K562 (cell line): Measurements from ENCODE around the gene ABCA7. TPM values are rescaled to one million over a fixed set of nuclear protein-coding genes. Genes with fewer than 3 reads are reported as not detected.

Experiments
- BRF1 ChIP-seq: IDR thresholded peaks from 3 replicates; pipeline ENCODE4 v1.6.1; 2011; ENCODE audit warnings: borderline replicate concordance, mild to moderate bottlenecking; ENCODE audit not compliant: insufficient read length; ENCODE audit errors: extremely low read depth
- CREM ChIP-seq: IDR thresholded peaks from 2 replicates; pipeline ENCODE4 v1.6.1; 2014; ENCODE audit warnings: antibody characterized with exemption, low read depth
- FOXM1 ChIP-seq, 2 experiments: fragments of 450-650 bp in 1 of 2; sonication (generic) in 1 of 2; formaldehyde crosslinking in 1 of 2; IDR thresholded peaks; 2 replicates each; pipeline versions ENCODE4 v1.6.1 to v1.9.0; 2017 to 2022; ENCODE audit warnings: low read depth in 2 of 2, mild to moderate bottlenecking in 2 of 2, missing genetic modification reagents in 1 of 2, moderate library complexity in 1 of 2
- KAT2B ChIP-seq: IDR thresholded peaks from one replicate; pipeline ENCODE4 v1.6.1; 2012; ENCODE audit warnings: low read depth, mild to moderate bottlenecking, control low read depth, inconsistent platforms, low read length, moderate library complexity
- KDM4B ChIP-seq, 2 experiments: fragments of 450-650 bp in 1 of 2; sonication (generic) in 1 of 2; IDR thresholded peaks; 2 replicates each; pipeline ENCODE4 v1.6.1; 2016 to 2017; ENCODE audit warnings: borderline replicate concordance in 2 of 2, antibody characterized with exemption in 1 of 2, low read depth in 1 of 2, mild to moderate bottlenecking in 1 of 2
- MAZ ChIP-seq, 2 experiments: fragments of 450-650 bp in 1 of 2; sonication (generic) in 1 of 2; formaldehyde crosslinking; IDR thresholded peaks in 1 of 2; conservative IDR thresholded peaks in 1 of 2; 2 replicates each; pipeline versions ENCODE4 v1.4.0 to v1.5.0; 2020; ENCODE audit warnings: mild to moderate bottlenecking in 1 of 2, missing genetic modification reagents in 1 of 2
- SIN3A ChIP-seq, 2 experiments: fragments of 150-350 bp in 1 of 2; IDR thresholded peaks; 2 replicates each; pipeline ENCODE4 v1.6.1; 2011 to 2016; ENCODE audit warnings: borderline replicate concordance in 2 of 2, low read depth in 2 of 2, low read length in 2 of 2, mild to moderate bottlenecking in 2 of 2, moderate library complexity in 2 of 2; ENCODE audit not compliant: control insufficient read depth in 1 of 2
- polyA plus RNA-seq, 8 experiments: library from polyadenylated mRNA; depleted of rRNA in 4 of 8; stranded (reverse) in 5 of 8; unstranded in 3 of 8; fragments of >200 nt; fragmentation: Nextera tagmentation in 2 of 8; fragmentation: Illumina TruSeq in 1 of 8; extraction: Ambion mirVana in 2 of 8; extraction: Trizol in 1 of 8; gene quantifications; 2 replicates each; pipeline versions ENCODE4 v1.2.1 to v1.2.3, GENCODE V29; 2011 to 2014; ENCODE audit warnings: inconsistent platforms in 1 of 8, missing spikeins in 1 of 8
- total RNA-seq, 7 experiments: library from RNA; depleted of rRNA in 6 of 7; stranded (reverse); fragments of >200 nt in 6 of 7; fragmentation: Illumina TruSeq in 2 of 7; extraction: Trizol in 2 of 7; gene quantifications; 2 replicates each; pipeline versions ENCODE4 v1.2.1 to v1.2.3, GENCODE V29; 2011 to 2021; ENCODE audit warnings: low replicate concordance in 1 of 7
- TF ChIP-seq, protein P1 (sequence below): fragments of 450-650 bp; IDR thresholded peaks from 2 replicates; pipeline ENCODE4 v1.6.1; 2016; ENCODE audit warnings: low read depth
- TF ChIP-seq, protein P2 (sequence below): sonication (generic); formaldehyde crosslinking; IDR thresholded peaks from 2 replicates; pipeline ENCODE4 v1.8.1; 2023; ENCODE audit warnings: missing genetic modification reagents, mild to moderate bottlenecking, borderline replicate concordance
- TF ChIP-seq, protein P3 (sequence below): fragments of 450-650 bp; IDR thresholded peaks from 2 replicates; pipeline ENCODE4 v1.6.1; 2017; ENCODE audit warnings: mild to moderate bottlenecking, moderate library complexity

ABCA7 gene
- total and polyA plus RNA-seq, 9 of the 15 experiments (the other 6 are each of a cell fraction or from before 2014, with no cell fraction given), result 2.3 to 96.1 (median 31.2) TPM

DNA sequence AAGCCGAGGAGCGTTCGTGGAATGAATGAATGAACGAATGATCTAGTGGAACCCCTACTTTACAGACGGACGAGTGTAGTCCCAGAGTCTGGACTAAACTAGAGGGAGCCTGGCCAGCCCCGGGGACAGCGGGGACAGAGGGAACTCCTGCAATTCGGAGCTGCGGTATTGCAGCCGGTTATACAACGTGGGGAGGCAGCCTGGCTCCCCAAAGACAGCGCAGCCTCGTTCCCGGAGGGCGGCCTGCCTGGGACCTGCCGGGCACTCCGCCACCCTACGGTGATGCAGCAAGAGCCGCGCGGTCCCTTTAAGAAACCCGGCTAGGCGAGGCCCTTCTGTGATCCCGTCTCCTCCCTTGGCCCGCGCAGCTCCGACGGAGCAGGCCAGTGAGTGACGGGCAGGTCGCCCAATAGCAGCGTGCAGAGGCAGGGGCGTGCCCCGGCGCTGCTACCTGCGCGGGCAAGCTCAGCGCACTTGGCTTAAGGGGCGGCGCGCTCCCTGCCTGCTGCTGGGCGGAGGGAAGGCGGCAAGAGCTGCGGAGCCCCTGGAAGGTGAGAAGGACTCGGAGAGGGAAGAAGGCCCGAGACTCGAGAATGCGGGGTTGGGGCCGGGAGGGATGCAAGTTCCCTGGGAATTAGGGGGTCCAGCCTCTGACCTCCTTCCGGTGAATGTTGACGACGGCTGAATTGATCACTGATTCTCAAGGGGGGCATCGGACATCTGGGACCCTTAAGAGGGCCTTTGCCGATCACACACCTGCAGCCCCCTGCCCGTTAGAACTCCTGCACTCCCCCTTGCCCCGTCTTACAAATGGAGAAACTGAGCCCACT, at the start of gene ABCA7 (continued):
- peak; percentile 48; the same call in 1 of the 2 replicates for TF ChIP-seq FOXM1 (IDR thresholded peaks at IDR 0.05; ENCODE audit: low read depth)
- no peak for TF ChIP-seq FOXM1 (CRISPR knock-in tag; IDR thresholded peaks at IDR 0.05; ENCODE audit: low read depth)
- no peak for TF ChIP-seq KAT2B
- TF ChIP-seq SIN3A (IDR thresholded peaks at IDR 0.05; ENCODE audit: borderline replicate concordance in 2 of 2, control insufficient read depth in 1 of 2, low read depth in 2 of 2, low read length in 2 of 2), result peak; percentile 12 to 32; a peak in 1 of 4 replicates
- no peak for TF ChIP-seq BRF1
- TF ChIP-seq KDM4B (IDR thresholded peaks at IDR 0.05; ENCODE audit: borderline replicate concordance in 2 of 2, low read depth in 1 of 2), result no peak
- TF ChIP-seq, protein P1, sequence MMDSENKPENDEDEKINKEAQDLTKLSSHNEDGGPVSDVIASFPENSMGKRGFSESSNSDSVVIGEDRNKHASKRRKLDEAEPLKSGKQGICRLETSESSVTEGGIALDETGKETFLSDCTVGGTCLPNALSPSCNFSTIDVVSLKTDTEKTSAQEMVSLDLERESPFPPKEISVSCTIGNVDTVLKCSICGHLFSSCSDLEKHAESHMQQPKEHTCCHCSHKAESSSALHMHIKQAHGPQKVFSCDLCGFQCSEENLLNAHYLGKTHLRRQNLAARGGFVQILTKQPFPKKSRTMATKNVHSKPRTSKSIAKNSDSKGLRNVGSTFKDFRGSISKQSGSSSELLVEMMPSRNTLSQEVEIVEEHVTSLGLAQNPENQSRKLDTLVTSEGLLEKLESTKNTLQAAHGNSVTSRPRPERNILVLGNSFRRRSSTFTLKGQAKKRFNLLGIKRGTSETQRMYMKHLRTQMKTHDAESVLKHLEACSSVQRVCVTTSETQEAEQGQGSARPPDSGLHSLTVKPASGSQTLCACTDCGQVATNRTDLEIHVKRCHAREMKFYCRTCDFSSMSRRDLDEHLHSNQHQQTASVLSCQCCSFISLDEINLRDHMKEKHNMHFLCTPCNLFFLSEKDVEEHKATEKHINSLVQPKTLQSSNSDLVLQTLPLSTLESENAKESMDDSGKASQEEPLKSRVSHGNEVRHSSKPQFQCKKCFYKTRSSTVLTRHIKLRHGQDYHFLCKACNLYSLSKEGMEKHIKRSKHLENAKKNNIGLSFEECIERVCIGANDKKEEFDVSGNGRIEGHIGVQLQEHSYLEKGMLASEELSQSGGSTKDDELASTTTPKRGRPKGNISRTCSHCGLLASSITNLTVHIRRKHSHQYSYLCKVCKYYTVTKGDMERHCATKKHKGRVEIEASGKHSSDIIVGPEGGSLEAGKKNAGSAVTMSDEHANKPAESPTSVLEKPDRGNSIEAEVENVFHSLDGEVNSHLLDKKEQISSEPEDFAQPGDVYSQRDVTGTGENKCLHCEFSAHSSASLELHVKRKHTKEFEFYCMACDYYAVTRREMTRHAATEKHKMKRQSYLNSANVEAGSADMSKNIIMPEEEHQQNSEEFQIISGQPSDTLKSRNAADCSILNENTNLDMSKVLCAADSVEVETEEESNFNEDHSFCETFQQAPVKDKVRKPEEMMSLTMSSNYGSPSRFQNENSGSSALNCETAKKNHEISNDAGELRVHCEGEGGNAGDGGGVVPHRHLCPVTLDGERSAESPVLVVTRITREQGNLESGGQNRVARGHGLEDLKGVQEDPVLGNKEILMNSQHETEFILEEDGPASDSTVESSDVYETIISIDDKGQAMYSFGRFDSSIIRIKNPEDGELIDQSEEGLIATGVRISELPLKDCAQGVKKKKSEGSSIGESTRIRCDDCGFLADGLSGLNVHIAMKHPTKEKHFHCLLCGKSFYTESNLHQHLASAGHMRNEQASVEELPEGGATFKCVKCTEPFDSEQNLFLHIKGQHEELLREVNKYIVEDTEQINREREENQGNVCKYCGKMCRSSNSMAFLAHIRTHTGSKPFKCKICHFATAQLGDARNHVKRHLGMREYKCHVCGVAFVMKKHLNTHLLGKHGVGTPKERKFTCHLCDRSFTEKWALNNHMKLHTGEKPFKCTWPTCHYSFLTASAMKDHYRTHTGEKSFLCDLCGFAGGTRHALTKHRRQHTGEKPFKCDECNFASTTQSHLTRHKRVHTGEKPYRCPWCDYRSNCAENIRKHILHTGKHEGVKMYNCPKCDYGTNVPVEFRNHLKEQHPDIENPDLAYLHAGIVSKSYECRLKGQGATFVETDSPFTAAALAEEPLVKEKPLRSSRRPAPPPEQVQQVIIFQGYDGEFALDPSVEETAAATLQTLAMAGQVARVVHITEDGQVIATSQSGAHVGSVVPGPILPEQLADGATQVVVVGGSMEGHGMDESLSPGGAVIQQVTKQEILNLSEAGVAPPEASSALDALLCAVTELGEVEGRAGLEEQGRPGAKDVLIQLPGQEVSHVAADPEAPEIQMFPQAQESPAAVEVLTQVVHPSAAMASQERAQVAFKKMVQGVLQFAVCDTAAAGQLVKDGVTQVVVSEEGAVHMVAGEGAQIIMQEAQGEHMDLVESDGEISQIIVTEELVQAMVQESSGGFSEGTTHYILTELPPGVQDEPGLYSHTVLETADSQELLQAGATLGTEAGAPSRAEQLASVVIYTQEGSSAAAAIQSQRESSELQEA, result peak; percentile 75; the same call in 1 of the 2 replicates
- TF ChIP-seq, protein P2, sequence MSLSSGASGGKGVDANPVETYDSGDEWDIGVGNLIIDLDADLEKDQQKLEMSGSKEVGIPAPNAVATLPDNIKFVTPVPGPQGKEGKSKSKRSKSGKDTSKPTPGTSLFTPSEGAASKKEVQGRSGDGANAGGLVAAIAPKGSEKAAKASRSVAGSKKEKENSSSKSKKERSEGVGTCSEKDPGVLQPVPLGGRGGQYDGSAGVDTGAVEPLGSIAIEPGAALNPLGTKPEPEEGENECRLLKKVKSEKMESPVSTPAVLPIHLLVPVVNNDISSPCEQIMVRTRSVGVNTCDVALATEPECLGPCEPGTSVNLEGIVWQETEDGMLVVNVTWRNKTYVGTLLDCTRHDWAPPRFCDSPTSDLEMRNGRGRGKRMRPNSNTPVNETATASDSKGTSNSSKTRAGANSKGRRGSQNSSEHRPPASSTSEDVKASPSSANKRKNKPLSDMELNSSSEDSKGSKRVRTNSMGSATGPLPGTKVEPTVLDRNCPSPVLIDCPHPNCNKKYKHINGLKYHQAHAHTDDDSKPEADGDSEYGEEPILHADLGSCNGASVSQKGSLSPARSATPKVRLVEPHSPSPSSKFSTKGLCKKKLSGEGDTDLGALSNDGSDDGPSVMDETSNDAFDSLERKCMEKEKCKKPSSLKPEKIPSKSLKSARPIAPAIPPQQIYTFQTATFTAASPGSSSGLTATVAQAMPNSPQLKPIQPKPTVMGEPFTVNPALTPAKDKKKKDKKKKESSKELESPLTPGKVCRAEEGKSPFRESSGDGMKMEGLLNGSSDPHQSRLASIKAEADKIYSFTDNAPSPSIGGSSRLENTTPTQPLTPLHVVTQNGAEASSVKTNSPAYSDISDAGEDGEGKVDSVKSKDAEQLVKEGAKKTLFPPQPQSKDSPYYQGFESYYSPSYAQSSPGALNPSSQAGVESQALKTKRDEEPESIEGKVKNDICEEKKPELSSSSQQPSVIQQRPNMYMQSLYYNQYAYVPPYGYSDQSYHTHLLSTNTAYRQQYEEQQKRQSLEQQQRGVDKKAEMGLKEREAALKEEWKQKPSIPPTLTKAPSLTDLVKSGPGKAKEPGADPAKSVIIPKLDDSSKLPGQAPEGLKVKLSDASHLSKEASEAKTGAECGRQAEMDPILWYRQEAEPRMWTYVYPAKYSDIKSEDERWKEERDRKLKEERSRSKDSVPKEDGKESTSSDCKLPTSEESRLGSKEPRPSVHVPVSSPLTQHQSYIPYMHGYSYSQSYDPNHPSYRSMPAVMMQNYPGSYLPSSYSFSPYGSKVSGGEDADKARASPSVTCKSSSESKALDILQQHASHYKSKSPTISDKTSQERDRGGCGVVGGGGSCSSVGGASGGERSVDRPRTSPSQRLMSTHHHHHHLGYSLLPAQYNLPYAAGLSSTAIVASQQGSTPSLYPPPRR (CRISPR knock-in tag), result 0 out of 2 replicates have a peak, but pooled peaks have one; percentile 9
- TF ChIP-seq, protein P3, sequence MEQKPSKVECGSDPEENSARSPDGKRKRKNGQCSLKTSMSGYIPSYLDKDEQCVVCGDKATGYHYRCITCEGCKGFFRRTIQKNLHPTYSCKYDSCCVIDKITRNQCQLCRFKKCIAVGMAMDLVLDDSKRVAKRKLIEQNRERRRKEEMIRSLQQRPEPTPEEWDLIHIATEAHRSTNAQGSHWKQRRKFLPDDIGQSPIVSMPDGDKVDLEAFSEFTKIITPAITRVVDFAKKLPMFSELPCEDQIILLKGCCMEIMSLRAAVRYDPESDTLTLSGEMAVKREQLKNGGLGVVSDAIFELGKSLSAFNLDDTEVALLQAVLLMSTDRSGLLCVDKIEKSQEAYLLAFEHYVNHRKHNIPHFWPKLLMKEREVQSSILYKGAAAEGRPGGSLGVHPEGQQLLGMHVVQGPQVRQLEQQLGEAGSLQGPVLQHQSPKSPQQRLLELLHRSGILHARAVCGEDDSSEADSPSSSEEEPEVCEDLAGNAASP, result no peak
- TF ChIP-seq MAZ (CRISPR knock-in tag; conservative IDR thresholded peaks at IDR 0.05 in 1 of 2, IDR thresholded peaks at IDR 0.05 in 1 of 2), result peak in 1 of 2 experiments; percentile 79
- peak; percentile 87 for TF ChIP-seq CREM
